ENCODE measurements around the gene LMAN2.
A peak's percentile ranks its signal among the peaks of the same experiment; 100 is the strongest.

LMAN2 gene

DNA sequence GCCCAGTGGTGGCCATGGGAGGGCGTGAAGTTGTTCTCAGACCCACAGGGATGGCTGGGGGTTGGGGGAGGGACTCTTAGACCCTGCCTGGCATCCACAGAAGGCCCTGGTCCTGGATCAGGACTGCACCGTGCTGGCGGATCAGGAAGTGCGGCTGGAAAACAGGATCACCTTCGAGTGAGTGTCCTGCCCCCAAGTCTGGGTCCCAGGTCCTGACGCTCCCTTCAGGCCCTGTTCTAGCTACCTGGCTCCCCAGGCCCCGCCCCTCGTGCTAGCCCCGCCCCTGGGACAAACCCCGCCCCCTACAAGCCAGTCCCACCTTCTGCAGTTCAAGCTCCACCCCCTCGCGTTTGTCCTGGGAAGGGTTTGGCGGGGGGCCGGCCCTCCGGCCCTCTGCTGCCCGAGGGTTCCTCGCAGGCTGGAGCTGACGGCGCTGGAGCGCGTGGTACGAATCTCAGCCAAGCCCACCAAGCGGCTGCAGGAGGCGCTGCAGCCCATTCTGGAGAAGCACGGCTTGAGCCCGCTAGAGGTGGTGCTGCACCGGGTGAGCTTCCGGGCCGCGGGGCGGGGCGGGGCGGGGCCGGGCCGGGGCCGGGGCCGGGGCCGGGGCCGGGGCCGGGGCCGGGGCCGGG is 19.1 kb upstream of the LMAN2 start:
- peak; percentile 76 for DNase-seq (ENCODE audit: extremely low spot score)
- TF ChIP-seq, protein P1, sequence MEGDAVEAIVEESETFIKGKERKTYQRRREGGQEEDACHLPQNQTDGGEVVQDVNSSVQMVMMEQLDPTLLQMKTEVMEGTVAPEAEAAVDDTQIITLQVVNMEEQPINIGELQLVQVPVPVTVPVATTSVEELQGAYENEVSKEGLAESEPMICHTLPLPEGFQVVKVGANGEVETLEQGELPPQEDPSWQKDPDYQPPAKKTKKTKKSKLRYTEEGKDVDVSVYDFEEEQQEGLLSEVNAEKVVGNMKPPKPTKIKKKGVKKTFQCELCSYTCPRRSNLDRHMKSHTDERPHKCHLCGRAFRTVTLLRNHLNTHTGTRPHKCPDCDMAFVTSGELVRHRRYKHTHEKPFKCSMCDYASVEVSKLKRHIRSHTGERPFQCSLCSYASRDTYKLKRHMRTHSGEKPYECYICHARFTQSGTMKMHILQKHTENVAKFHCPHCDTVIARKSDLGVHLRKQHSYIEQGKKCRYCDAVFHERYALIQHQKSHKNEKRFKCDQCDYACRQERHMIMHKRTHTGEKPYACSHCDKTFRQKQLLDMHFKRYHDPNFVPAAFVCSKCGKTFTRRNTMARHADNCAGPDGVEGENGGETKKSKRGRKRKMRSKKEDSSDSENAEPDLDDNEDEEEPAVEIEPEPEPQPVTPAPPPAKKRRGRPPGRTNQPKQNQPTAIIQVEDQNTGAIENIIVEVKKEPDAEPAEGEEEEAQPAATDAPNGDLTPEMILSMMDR (IDR thresholded peaks at IDR 0.05; ENCODE audit: control extremely low read depth, extremely low read depth, low read depth, missing control alignments), result peak; percentile 44
- CTCF ChIA-PET, result interaction anchor here (0.7 to 35.5 kb wide), 13 partner anchors 5 to 139 kb away, joined by 3 to 734 read pairs (median 3); partner anchors contain the start of genes DOK3, LMAN2, PFN3 and RGS14

DNA sequence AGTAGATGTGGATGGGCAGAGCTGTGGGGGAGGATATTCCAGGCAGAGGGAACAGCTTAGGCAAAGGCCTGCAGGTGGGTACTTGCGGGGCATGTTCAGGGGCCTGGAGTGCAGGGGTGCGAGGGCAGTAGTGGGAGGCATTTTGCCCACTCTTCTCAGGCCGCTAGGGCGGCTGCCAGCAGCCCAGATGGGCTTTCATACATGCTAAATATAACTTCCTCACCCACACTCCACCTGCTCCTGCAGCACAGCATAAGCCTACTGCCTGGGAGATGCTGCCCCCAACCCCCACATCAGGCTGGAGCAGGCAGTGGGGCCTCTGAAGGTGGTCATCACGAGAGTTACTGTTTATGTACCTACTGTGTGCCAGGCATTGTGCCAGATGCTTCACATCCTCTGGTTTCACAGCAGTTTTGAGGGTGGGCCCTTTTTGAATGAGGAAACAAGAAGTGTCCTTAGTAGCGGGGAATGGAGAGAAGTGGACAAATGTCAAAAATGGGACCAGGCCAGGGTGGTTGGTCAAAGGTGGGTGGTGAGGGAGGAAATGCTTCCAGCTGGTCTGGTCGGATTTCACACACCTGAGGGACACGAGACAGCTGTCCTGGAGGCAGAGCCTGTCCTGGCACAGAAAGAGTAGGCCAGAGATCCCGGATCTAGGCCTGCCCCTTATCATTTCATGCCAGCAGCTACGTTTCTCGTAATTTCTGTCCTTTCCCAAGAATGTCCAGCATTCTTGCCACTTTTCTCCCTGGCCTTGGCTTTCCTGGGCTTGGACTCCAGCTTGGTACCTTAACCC is 18.4 kb upstream of the LMAN2 start:
- TF ChIP-seq, protein P1 (IDR thresholded peaks at IDR 0.05; ENCODE audit: control extremely low read depth, extremely low read depth, low read depth, missing control alignments), result no peak
- no peak for DNase-seq (ENCODE audit: extremely low spot score)
- ChIA-PET CTCF (interaction anchor here (0.9 to 35.5 kb wide), 27 partner anchors 4 to 139 kb away, joined by 3 to 734 read pairs (median 4); partner anchors contain the start of genes DOK3, LMAN2, PFN3 and RGS14), POLR2A (no interaction called here)

More for the DNA sequence above, 19.1 kb upstream of the LMAN2 start:
- POLR2A ChIA-PET, result interaction anchor here (0.5 kb wide), 1 partner anchor 14 kb away, joined by 4 read pairs; the partner anchor contains the start of gene SLC34A1

- DNase-seq (ENCODE audit: extremely low spot score), result peak; percentile 62
- ChIA-PET POLR2A (no interaction called here), CTCF (interaction anchor here (1.0 to 35.5 kb wide), 21 partner anchors 3 to 238 kb away, joined by 3 to 734 read pairs (median 4); partner anchors contain the start of genes LMAN2, PFN3, RGS14 and SLC34A1)
- TF ChIP-seq, protein P1 (IDR thresholded peaks at IDR 0.05; ENCODE audit: control extremely low read depth, extremely low read depth, low read depth, missing control alignments), result peak; percentile 77
These were observed 17.6 kb upstream of the LMAN2 start for GRCh38 chr5:177368869-177369644.

GRCh38 chr5:177367981-177368868 is 16.8 kb upstream of the LMAN2 start:
- CTCF ChIA-PET, result interaction anchor here (1.0 to 35.5 kb wide), 17 partner anchors 2 to 237 kb away, joined by 3 to 734 read pairs (median 5); partner anchors contain the start of genes LMAN2, PFN3, RGS14 and SLC34A1
- TF ChIP-seq, protein P1 (IDR thresholded peaks at IDR 0.05; ENCODE audit: control extremely low read depth, extremely low read depth, low read depth, missing control alignments), result no peak
- DNase-seq (ENCODE audit: extremely low spot score), result no peak
- POLR2A ChIA-PET, result no interaction called here

GRCh38 chr5:177367323-177367848 is 15.9 kb upstream of the LMAN2 start:
- ChIA-PET CTCF (interaction anchor here (0.8 to 35.5 kb wide), 5 partner anchors 2 to 87 kb away, joined by 3 to 734 read pairs (median 15); partner anchors contain the start of genes LMAN2, RGS14 and SLC34A1), POLR2A (no interaction called here)
- no peak for DNase-seq (ENCODE audit: extremely low spot score)
- TF ChIP-seq, protein P1 (IDR thresholded peaks at IDR 0.05; ENCODE audit: control extremely low read depth, extremely low read depth, low read depth, missing control alignments), result no peak

Measured in GM10248 (cell line).